Endometrial microvascular endothelial cells (primary cell): Measurements from ENCODE around the gene FUT7. TPM values are rescaled to one million over a fixed set of nuclear protein-coding genes. Genes with fewer than 3 reads are reported as not detected.
"Not testable (repeated sequence)": the region's sequence is repeated elsewhere in the genome, so short reads cannot be mapped to it uniquely, and the experiment has no call there.

Source experiments
- in situ Hi-C: cut with HindIII; loops from 2 replicates; pipeline ENCODE4 v1.10.0; 2017; ENCODE audit warnings: low sequenced_read_pairs, low pct_unique_long_range_greater_than_20kb; ENCODE audit errors: inconsistent ontology term
- total RNA-seq: library from RNA; depleted of rRNA; stranded (reverse); fragments of >200 nt; gene quantifications from one replicate; pipeline ENCODE4 v1.2.3, GENCODE V29; 2015; ENCODE audit errors: inconsistent ontology term

FUT7 gene
- total RNA-seq, 1 donor from 2014 or later, result not detected

DNA sequence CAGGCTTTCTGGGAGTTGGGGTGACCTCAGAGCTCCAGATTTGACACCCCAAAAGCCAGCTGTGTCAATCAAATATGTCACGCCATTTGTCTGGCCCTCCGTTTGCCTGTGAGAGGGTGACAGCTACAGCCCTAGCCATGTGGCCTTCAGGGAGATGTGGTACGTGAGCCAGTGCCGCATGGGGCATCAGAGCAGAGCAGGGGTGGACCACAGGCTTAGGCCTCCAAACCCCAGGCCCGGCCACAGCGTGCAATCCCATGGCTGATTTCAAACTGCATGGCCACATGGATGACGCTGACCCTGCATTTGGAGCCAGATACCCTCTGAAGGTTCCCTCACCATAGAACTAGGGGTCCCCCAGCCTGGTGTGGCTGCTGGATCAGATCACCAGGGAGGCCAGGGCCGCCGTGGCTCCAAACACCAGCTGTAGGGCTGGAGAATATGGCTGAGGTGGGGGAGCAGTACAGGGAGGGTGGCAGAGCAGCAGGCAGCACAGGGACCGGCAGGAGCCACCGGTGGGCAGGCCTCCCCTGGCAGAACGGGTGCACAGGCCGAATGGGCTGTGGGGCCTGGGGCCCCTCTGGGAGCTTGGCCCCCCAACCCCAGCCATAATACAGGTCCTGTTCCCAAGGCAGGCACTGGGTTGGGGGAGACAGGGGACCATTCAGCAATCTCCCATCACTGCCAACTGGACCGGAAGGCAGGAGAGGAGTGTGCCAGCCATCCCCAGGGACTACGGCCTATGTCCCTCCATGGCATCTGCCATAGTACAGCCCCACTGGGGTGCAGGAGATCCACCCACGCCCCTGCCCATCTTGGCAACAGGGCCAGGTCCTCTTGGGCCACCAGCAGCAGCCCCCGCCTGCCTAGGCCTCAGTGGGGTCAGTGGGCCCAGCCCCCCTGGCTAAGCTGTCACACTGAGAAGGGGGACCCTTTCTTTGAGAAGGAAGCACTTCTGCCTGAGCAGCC, 36.9 kb upstream of the FUT7 start:
- in situ Hi-C loops, result no loop called here

DNA sequence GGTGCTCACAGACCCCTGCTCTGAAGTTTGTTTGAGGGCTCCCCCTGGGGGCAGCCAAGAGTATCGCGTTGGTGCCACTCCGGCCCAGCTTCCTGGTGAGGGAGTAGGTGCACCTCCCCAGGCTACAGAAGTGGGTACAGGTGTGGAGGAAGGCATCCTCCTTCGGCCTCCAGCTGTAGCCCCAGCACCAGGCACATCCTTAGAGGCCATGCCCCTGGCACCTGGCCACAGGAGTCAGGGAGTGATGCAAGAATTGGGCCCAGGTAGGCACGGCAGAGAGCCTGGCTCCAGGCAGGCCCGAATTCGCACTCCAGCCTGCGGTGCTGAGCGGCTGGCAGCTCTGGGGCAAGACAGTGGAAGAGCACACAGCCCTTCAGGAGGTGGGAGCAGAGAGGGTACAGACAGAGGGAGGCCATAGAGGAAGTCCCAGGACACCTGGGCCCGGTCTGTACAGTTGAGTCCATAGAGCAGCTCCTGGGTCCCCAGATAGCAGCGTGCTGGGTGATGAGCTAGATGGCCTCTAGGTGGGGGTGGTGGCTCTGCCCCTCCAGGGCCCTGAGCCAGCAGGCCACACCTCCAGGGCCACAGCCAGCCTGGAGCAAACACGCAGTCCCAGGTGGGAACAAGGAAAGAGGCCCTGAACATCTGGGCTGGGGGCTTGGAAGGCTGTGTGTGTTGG, 36.1 kb upstream of the FUT7 start:
- in situ Hi-C loops, result no loop called here

DNA sequence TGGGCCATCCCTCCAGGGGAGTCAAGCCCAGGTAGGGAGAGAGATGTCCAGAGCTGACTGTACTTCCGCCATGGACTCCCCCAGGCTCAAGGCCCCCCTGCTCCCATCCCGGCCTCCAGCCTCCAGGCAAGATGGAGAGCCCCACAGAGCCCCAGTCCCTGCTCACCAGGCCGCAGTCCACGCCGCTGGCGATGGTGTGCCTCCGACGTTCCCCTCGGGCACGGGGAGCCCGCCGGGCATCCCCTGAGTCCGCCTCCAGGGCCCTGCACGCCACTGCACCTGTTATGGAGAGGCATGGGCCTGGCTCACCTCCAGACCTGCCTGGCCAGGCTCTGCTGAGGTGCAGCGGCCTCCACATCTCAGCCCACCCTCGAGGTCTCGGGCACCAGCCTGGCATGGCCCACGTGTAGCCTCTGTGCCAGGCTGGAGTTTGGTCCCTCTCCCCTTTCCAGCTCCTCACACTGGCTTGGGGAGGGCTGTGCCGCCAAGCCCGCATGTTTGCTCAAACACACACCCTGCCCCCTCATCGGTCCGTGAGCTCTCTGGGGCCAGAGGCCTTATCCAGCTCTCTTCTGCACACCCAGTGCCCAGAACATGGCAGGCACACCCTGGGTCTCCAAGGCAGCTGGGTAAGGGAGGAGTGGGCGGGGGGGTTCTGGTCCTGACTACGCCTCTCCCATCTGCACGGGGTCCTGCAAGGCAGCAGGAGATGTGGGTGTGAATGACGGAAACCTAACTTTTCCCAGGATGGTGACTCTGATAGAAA, 34.4 kb upstream of the FUT7 start:
- in situ Hi-C loops, result no loop called here

DNA sequence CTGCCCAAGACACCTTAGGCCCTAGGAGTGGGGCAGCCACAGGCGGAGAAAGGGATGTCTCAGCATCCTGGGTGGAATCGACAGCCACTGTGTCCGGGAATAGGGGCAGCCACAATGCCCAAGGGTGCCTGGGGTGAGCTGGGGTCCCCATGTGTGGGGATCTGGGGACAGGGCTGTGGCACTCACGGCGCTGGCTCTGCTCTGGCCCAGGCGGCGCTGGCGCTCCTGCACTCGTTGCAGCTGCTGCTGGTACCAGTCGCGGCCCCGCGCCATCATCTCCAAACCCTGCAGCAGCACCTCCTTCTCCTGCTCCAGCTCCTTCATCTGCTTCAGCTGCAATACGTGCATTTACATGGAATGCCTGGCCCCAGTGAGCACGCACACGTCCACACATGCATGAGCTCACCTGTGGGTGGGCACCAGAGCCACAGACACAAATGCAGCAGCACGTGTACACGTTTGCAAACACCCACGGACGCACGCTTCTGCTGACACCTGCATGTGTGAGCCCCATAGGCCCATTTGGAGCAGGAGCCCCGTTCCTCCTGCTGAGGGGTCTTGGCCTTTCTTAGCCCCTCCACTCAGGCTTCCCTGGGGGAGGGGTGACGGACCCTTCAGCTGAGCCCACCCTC, 33.6 kb upstream of the FUT7 start:
- in situ Hi-C loops, result no loop called here

DNA sequence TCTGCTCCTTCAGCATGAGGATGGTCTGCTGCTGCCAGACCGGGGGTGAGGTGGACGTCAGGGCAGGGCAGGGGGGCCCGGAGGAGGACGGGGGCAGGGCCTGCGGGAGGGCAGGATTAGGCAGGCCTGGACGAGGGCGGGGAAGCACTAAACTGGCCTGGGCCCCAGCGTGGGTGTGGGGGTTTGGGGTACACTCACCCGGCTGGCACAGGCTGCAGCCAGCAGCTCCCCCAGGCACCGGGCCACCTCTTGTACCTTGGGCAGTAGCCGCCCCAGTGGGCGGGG, 32.9 kb upstream of the FUT7 start:
- in situ Hi-C loops, result no loop called here

DNA sequence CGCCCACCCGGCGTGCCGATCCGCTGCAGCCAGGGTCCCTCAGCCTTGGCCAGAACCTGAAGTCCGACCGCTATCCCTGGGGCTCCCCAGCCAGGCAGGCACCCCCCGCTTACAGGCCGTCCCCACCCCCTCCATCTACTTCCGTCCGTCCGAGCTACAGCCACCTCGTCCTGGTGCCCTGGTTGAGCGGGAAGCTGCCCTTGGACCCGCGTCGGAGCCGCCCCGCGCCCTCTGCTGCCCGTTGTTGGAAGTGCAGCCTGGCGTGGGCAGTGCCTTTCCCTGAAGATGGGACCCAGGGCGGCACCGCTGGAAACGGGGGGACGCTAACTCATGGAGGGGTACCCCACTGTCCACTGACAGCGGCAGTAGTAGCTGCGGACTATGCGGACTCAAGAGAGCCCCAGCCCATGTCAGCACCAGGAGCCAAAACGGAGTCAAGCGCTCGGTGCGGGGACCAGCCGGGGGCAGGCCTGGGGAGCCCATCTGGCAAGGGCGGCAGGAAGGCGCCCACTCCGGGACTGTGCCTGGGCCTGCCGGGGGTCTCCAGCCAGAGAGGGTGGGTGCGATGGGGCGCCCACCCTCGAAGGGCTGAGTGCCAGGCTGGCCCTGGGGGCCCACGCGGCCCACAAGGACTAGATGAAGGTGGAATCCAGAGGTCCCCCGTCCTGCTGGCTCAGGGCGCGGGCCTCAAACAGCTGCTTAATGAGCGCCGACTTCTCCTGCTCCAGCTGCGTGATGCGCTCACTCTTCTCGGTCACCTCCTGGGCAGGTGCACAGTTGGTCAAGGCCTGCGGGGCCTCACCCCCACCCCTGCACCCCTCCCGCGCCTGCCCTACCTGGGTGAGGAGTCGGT, 32.4 kb upstream of the FUT7 start:
- in situ Hi-C loops, result no loop called here

DNA sequence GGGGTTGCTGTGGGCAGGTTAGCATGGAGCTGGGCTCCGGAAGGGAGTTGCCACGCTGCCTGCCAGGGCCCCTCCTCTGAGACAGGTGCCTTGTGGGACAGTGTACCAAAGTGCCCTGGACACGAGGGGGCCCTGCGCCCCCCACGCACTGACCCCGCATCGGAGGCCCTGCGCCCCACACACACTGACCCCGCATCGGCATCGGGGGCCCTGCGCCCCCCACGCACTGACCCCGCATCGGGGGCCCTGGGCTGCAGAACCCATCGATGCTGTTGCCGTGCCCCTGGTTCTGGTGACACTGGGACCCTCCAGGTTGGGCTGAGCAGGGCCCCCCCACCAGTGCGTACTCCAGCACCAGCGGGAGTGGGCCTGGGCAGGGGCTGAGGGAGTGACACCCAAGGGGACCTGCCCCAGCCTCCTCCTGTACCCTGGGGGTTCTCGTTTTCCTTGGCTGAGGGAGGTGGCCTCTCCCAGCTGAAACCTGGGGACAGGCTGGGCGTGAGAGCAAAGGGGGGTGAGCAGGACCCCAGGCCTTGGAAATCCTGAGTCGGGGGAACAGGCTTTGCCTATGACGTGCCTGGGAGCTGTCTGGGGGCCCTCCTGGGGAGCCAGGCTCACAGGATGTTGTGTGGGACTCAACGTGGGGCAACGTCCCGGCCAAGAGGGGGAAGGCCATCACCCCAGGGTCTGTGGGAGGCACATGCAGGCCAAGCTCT, 31.6 kb upstream of the FUT7 start:
- in situ Hi-C loops, result no loop called here

DNA sequence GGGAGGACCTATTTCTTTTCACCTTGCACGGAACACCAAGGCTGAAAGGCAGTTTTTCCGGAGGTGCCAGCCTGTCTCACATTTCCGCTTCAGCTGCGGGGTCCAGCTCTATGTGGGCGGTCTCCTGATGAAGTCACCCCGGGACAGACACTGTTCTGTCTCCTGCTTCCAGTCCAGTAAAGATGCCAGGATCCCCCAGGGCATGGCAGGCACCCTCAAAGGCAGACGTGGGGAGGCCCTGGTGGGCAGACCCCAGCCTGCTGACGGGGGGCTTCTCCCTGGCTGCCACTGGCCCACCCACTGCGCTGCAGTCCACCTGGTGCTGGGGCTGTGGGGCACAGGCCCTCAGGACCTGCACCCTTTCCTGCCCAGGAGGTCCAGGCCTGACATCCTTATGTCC, 30.9 kb upstream of the FUT7 start:
- in situ Hi-C loops, result not testable (repeated sequence)

DNA sequence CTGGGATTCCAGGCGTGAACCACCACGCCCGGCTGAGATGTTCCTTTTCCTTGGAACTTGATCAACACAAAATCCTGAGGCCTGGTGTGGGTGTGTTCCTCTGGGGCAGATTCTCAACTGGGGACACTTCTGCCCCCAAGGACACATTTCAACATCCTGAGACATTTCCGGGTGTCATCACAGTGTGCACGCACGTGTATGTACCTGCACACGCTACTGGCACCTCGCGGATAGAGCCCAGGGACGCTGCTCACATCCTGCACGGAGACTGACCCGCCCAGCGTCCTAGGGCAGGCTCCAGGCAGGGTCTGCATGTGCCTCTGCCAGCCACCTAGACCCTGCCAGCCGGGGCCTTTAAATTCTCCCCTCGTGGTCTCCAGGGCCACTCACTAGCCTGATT, 30.5 kb upstream of the FUT7 start:
- in situ Hi-C loops, result no loop called here

DNA sequence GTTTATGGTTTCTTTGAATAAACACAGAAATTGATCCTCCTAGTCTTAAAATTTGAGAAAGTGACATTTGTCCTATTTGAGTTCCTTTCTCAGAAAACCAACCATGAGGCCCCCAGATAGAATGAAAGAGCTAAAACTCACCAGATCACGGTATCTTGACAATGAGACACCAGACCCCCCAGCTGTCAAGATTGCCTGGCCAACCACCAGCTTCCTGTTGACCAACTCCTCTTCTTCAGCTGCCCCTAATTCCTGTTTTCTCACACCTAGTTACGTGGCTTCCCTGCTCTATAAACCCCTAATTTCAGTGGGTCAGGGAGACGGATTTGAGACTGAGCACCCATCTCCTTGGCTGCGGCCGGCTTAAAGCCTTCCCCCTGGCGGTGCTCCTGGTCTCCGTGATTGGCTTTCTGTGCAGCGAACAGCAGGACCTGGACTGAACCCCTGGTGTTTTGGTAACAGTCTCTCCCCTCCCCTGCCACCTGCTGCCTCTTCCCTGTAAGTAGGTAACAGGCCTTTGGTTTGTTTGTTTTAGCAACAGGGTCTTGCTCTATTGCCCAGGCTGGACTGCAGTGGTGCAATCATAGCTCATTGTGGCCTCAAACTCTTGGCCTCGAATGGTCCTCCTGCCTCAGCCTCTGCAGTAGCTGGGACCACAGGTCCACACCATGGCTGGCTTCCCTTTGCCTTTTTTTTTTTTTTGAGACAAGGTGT, 26.8 kb upstream of the FUT7 start:
- in situ Hi-C loops, result no loop called here

DNA sequence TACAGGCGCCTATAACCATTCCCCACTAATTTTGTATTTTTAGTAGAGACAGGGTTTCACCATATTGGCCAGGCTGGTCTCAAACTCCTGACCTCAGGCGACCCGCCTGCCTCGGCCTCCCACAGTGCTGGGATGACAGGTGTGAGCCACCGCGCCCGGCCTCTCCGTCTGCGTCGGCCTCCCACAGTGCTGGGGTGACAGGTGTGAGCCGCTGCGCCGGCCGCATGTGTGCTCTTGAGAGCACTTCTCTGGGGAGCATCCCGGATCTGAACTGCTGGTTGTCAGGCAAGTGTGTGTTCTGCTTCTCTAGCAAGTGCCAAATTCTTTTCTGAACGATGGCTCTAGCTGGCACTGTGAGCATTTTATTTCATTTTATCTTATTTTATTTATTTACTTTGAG, 25.7 kb upstream of the FUT7 start:
- in situ Hi-C loops, result no loop called here

DNA sequence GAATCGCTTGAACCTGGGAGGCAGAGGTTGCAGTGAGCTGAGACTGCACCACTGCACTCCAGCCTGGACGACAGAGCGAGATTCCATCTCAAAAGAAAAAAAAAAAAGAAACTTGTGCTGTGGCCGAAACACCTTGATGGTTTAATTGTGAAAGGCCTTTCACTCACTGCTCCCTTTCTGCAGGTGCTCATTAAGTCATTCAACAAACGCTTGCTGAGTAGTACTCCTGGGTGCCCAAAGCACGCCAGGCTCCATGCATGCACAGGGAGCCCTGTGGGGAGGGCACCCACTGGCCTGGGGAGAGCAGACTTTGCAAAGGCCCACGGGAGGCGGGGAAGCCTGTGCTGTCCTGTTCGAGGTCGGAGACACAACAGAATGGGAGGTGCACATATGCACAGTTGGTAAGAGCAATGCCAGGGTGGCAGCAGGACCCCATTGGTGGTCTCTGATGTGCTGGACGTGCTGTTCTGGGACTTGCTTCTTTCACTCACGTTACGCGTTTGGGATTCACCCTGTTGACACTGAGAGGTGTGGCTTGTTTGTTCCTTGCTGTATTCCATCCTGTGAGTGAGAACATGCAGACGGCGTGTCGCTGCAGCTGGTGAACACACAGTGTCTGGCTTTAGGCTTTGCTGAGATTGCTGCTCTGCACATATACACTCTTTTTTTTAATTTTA, 25.0 kb upstream of the FUT7 start:
- in situ Hi-C loops, result no loop called here

DNA sequence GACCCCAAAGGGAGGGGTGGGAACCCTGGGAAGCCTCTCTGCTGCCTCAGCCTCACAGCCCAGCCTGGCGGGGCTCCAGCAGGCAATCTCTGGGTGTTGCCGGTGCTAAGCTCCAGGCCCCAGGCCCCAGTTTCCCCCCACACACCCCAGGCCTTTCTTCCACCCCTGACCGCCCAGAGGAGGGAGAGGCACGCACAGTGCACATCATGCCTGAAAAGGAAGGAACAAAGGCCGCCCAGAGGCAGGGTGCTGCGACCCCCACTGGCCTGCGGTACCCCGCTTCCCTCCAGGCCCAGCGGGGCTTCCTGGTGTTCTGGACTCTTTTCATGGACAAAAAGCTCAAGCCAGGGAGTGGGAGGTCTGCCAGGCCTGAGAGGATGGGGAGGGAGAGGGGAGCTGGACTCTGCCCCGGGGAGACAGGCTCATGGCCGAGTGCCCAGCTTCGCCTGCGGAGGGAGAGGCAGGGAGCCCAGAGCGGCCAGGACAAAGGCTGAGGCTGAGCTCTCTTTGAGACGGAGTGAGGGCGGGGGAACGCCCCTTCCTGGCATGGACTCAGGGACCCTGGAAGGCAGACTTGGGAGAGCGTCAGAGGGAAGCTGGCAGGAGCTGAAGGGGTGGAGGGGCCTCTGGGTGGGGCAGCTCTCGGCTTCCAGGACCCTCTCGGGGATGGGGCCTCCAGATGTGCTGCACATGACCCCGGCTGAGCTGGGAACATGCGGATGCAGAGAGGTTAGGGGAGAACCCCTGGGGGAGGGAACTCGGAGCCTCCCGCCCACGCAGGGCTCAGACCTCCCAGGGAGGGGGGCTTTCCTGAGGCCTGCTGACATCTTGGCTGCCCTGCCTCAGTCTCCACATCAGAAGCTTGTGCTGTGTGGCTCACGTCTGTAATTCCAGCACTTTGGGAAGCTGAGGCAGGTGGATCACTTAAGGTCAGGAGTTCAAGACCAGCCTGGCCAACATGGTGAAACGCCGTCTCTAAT, 23.8 kb upstream of the FUT7 start:
- in situ Hi-C loops, result no loop called here

DNA sequence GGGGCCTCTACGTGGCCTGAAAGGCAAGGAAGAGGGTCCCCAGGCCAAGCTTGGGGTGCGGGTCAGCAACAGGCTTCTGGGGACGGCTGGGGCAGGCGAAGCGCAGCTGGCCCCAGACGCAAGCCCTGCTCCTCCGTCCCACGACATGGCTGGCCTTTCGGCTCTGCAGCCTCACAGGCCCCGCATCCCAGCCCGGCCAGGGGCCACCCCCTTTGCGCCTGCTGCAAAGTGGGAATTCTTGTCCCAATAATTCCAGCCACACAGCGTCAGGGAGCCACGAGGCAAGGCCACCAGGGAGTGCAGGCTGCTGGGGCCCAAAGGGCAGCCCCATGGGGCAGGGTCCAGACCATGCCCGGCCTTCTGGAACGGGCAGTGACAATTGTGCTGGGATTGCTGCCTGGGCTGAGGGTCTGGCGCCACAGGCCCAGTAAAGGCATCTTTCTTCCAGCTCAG, 23.1 kb upstream of the FUT7 start:
- in situ Hi-C loops, result no loop called here
